Measurements from ENCODE around the gene WSCD2.

The WSCD2 gene

DNA sequence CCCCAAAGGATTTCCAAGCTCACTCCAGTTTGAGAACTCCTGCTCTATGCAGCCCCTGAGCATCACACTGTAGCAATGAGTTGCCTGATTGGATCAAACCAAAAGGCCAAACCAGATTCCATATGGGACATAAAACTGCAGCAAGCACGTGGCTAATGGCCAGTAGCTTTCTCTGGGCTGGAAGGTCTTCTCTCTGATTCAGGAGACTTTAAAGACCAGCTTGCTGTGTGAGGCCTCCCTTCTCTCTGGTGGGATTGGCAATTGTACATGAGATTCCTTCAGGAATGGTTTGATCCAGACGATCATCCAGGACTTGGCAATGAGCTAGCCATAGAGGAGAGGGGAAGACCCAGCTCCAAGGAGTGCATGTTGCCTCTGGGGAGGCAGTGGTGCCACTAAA is 50.2 kb downstream of the WSCD2 start:
- H3K27ac ChIP-seq (replicated peaks) = no peak overlapping the region
- no peak for DNase-seq (ENCODE audit: low read depth in 1 of 2, low spot score in 1 of 2)
- no peaks in the 10 kb centered on the region for H3K27me3 ChIP-seq (ENCODE audit: insufficient read depth, poor library complexity, severe bottlenecking)
- no peak overlapping the region for H3K4me3 ChIP-seq (replicated peaks; ENCODE audit: insufficient read depth, low read length)
- TF ChIP-seq SPI1 (IDR thresholded peaks at IDR 0.05; ENCODE audit: borderline replicate concordance, low read depth) (no peak), GABPA (IDR thresholded peaks at IDR 0.05; ENCODE audit: low read depth) (no peak), POLR2AphosphoS5 (IDR thresholded peaks at IDR 0.05; ENCODE audit: low read depth) (no peak)
- TF ChIP-seq, protein P1, sequence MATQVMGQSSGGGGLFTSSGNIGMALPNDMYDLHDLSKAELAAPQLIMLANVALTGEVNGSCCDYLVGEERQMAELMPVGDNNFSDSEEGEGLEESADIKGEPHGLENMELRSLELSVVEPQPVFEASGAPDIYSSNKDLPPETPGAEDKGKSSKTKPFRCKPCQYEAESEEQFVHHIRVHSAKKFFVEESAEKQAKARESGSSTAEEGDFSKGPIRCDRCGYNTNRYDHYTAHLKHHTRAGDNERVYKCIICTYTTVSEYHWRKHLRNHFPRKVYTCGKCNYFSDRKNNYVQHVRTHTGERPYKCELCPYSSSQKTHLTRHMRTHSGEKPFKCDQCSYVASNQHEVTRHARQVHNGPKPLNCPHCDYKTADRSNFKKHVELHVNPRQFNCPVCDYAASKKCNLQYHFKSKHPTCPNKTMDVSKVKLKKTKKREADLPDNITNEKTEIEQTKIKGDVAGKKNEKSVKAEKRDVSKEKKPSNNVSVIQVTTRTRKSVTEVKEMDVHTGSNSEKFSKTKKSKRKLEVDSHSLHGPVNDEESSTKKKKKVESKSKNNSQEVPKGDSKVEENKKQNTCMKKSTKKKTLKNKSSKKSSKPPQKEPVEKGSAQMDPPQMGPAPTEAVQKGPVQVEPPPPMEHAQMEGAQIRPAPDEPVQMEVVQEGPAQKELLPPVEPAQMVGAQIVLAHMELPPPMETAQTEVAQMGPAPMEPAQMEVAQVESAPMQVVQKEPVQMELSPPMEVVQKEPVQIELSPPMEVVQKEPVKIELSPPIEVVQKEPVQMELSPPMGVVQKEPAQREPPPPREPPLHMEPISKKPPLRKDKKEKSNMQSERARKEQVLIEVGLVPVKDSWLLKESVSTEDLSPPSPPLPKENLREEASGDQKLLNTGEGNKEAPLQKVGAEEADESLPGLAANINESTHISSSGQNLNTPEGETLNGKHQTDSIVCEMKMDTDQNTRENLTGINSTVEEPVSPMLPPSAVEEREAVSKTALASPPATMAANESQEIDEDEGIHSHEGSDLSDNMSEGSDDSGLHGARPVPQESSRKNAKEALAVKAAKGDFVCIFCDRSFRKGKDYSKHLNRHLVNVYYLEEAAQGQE (IDR thresholded peaks at IDR 0.05; ENCODE audit: insufficient replicate concordance, low read depth) = no peak
- TF ChIP-seq, protein P2, sequence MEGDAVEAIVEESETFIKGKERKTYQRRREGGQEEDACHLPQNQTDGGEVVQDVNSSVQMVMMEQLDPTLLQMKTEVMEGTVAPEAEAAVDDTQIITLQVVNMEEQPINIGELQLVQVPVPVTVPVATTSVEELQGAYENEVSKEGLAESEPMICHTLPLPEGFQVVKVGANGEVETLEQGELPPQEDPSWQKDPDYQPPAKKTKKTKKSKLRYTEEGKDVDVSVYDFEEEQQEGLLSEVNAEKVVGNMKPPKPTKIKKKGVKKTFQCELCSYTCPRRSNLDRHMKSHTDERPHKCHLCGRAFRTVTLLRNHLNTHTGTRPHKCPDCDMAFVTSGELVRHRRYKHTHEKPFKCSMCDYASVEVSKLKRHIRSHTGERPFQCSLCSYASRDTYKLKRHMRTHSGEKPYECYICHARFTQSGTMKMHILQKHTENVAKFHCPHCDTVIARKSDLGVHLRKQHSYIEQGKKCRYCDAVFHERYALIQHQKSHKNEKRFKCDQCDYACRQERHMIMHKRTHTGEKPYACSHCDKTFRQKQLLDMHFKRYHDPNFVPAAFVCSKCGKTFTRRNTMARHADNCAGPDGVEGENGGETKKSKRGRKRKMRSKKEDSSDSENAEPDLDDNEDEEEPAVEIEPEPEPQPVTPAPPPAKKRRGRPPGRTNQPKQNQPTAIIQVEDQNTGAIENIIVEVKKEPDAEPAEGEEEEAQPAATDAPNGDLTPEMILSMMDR (IDR thresholded peaks at IDR 0.05; ENCODE audit: insufficient read depth, low read length) = no peak

DNA sequence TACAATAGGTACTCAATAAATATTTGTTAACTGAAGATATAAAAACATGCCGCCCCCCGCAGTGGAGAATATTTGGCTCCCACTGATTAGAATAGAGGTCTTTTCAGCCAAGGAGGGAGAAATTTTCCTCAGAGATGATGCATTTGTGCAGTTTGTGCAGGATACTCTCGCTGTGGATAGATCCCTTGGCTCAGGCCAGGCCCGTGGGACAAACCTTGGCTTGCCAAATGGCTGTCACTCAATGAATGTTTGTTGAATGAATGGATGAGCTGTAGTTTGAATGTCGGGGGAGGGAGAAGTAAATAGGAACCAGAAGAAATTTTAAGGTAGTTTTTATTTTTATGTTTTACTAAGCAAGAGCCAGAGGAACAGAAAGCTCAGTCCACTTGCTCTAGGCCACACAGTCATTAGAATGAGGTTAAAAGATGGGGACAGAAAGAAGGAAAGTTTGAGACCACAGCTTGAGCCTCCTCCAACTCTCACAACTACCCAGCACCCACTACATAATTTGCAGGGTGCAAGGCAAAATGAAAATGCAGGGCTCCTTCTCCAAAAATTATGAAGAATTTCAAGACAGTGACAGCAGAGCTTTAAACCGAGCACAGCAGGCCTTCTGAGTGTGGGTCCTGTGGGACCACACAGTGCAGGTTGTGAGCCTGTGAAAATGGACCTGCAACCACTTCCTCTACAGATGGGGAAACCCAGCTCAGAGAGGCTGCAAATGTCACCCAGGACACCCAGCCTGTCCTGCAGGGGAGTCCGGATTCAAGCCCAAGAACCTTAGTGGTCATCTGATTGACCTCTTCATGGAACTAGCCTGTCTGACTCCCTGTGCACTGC is 51.4 kb downstream of the WSCD2 start:
- no peak for DNase-seq (ENCODE audit: low read depth in 1 of 2, low spot score in 1 of 2)
- Histone ChIP-seq H3K27ac (replicated peaks) (no peak overlapping the region), H3K4me3 (replicated peaks; ENCODE audit: insufficient read depth, low read length) (no peak overlapping the region), H3K27me3 (ENCODE audit: insufficient read depth, poor library complexity, severe bottlenecking) (no peaks in the 10 kb centered on the region)
- TF ChIP-seq POLR2AphosphoS5 (IDR thresholded peaks at IDR 0.05; ENCODE audit: low read depth) = no peak
- TF ChIP-seq, protein P2 (IDR thresholded peaks at IDR 0.05; ENCODE audit: insufficient read depth, low read length) = no peak
- no peak for TF ChIP-seq SPI1 (IDR thresholded peaks at IDR 0.05; ENCODE audit: borderline replicate concordance, low read depth)
- TF ChIP-seq GABPA (IDR thresholded peaks at IDR 0.05; ENCODE audit: low read depth) = no peak
- TF ChIP-seq, protein P1 (IDR thresholded peaks at IDR 0.05; ENCODE audit: insufficient replicate concordance, low read depth) = no peak

DNA sequence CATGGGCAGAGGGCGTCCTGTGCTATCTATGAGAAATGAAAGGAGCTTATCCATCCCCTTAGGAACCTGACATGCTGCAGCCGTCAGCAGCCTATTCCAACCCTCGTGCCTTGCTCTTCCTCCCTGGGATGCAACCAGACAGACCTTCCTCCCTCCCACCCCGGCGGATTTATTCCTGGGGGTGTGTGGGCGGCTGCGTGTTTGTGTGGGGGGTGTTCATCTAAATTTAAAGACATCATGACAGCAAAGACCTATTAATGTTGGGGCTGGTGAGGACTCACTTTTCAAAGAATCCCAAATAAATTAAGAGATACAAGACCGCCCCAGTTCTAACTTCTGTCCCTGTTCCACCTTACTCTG is 52.0 kb downstream of the WSCD2 start:
- Histone ChIP-seq H3K27me3 (ENCODE audit: insufficient read depth, poor library complexity, severe bottlenecking) (no peaks in the 10 kb centered on the region), H3K27ac (replicated peaks) (no peak overlapping the region), H3K4me3 (replicated peaks; ENCODE audit: insufficient read depth, low read length) (no peak overlapping the region)
- no peak for DNase-seq (ENCODE audit: low read depth in 1 of 2, low spot score in 1 of 2)
- TF ChIP-seq SPI1 (IDR thresholded peaks at IDR 0.05; ENCODE audit: borderline replicate concordance, low read depth) (no peak), GABPA (IDR thresholded peaks at IDR 0.05; ENCODE audit: low read depth) (no peak), POLR2AphosphoS5 (IDR thresholded peaks at IDR 0.05; ENCODE audit: low read depth) (no peak)
- TF ChIP-seq, protein P1 (IDR thresholded peaks at IDR 0.05; ENCODE audit: insufficient replicate concordance, low read depth) = no peak
- TF ChIP-seq, protein P2 (IDR thresholded peaks at IDR 0.05; ENCODE audit: insufficient read depth, low read length) = no peak

Data from HL-60 (cell line).